ENCODE measurements around the gene POLQ. TPM values are rescaled to one million over a fixed set of nuclear protein-coding genes. Genes with fewer than 3 reads are reported as not detected.

POLQ gene
- total and polyA plus RNA-seq, 2 of the 8 experiments (the other 6 are each of a cell fraction or from before 2014, with no cell fraction given), result 3.6 to 15.3 TPM

- TF ChIP-seq CBX8 (IDR thresholded peaks at IDR 0.05; ENCODE audit: borderline replicate concordance, low read depth, low read length) (no peak), USF2 (IDR thresholded peaks at IDR 0.05; ENCODE audit: low read length) (no peak), CEBPB (IDR thresholded peaks at IDR 0.05; ENCODE audit: low read depth, low read length) (no peak), BCL11A (IDR thresholded peaks at IDR 0.05; ENCODE audit: low read depth in 2 of 2, low read length in 2 of 2) (no peak), HDAC6 (IDR thresholded peaks at IDR 0.05; ENCODE audit: low read depth, low read length) (no peak), POLR2A (IDR thresholded peaks at IDR 0.05; ENCODE audit: control extremely low read depth in 1 of 2, low read depth in 2 of 2, low read length in 2 of 2) (no peak)
These were observed 54.0 kb downstream of the POLQ start (continued) for GRCh38 chr3:121491683-121492320.
